Non-pigmented ciliary epithelial cell (primary cell): ENCODE results near the gene LEO1.

Experiments used
- DNase-seq: peaks from one replicate; pipeline ENCODE4 v3.0.0-alpha.2; 2010; ENCODE audit warnings: low read depth

The LEO1 gene

GRCh38 chr15:51931016-51931415, 40.6 kb downstream of the LEO1 start:
- no peak for DNase-seq

GRCh38 chr15:51926809-51927208, 44.8 kb downstream of the LEO1 start:
- DNase-seq: no peak

GRCh38 chr15:51924156-51925068, 47.2 kb downstream of the LEO1 start:
- DNase-seq: no peak

- DNase-seq: no peak
These were observed 54.1 kb downstream of the LEO1 start for GRCh38 chr15:51917493-51917892.

GRCh38 chr15:51912528-51912927, 59.0 kb downstream of the LEO1 start:
- DNase-seq: no peak

- no peak for DNase-seq
These were observed 62.0 kb downstream of the LEO1 start for GRCh38 chr15:51909584-51909983.

GRCh38 chr15:51908316-51908715, 63.3 kb downstream of the LEO1 start:
- no peak for DNase-seq

- no peak for DNase-seq
These were observed 64.3 kb downstream of the LEO1 start for GRCh38 chr15:51907136-51907862.

- DNase-seq: no peak
These were observed 66.6 kb downstream of the LEO1 start for GRCh38 chr15:51904931-51905330.

- no peak for DNase-seq
These were observed 67.2 kb downstream of the LEO1 start for GRCh38 chr15:51904421-51904820.

- DNase-seq: no peak
These were observed 82.1 kb downstream of the LEO1 start for GRCh38 chr15:51889486-51889885.

- no peak for DNase-seq
These were observed 82.9 kb downstream of the LEO1 start for GRCh38 chr15:51888593-51889195.
